Activated T-helper 1 cell treated with anti-CD3 and anti-CD28 coated beads, Interleukin-2, amount 50 U/mL, for 16 hours (primary cell): ENCODE measurements around the gene CD300LG.

ENCODE experiments used
- DNase-seq, 2 donors: peaks; one replicate each; pipeline ENCODE4 v3.0.0-alpha.2; 2020; ENCODE audit warnings: low read depth in 1 of 2, low spot score in 1 of 2

The CD300LG gene

GRCh38 chr17:43905400-43905984 lies 58.5 kb downstream of the CD300LG start:
- DNase-seq = no peak

- peak in 1 of 2 donors; percentile 11 for DNase-seq
Measured at GRCh38 chr17:43905985-43906852, 59.2 kb downstream of the CD300LG start.

- no peak for DNase-seq
Measured at GRCh38 chr17:43906951-43907424, 60.0 kb downstream of the CD300LG start.

- DNase-seq = peak; percentile 21 to 42
Measured at GRCh38 chr17:43907425-43907981, 60.5 kb downstream of the CD300LG start, which contains the start of gene MPP2. Gene MPP2 (minus strand): TSS chr17:43907536. CDS start chr17:43904460, 3,076 bp downstream.

GRCh38 chr17:43907998-43908721 lies 61.2 kb downstream of the CD300LG start:
- DNase-seq = peak; percentile 18 to 29

GRCh38 chr17:43909537-43910231 lies 62.7 kb downstream of the CD300LG start:
- no peak for DNase-seq

GRCh38 chr17:43911904-43912303 lies 64.9 kb downstream of the CD300LG start:
- DNase-seq = no peak

GRCh38 chr17:43912635-43913304 lies 65.8 kb downstream of the CD300LG start:
- no peak for DNase-seq
